DOHH2 (cell line): ENCODE data around the gene RELN.

Source experiments
- H3F3A ChIP-seq: fragments of 200-600 bp; sonication (generic), shearing (Covaris generic); 2 replicates; pipeline ENCODE4 v1.6.0; 2016; ENCODE audit warnings: antibody characterized with exemption, mild to moderate bottlenecking; ENCODE audit not compliant: control insufficient read depth, insufficient read depth
- H3K27ac ChIP-seq: fragments of 200-600 bp; sonication (generic); 2 replicates; pipeline ENCODE4 v1.5.1; 2014; ENCODE audit warnings: low read depth, mild to moderate bottlenecking, low read length, moderate library complexity
- H3K27me3 ChIP-seq: fragments of 200-600 bp; sonication (generic); 2 replicates; pipeline ENCODE4 v1.6.1; 2014; ENCODE audit warnings: mild to moderate bottlenecking, low read length, mixed read lengths; ENCODE audit not compliant: control insufficient read depth
- H3K36me3 ChIP-seq: fragments of 200-600 bp; sonication (generic); 2 replicates; pipeline ENCODE4 v1.6.1; 2014; ENCODE audit warnings: mild to moderate bottlenecking, low read length, moderate library complexity, mixed read lengths; ENCODE audit not compliant: control insufficient read depth
- H3K4me1 ChIP-seq: fragments of 200-600 bp; sonication (generic); 2 replicates; pipeline ENCODE4 v1.6.1; 2014; ENCODE audit warnings: mild to moderate bottlenecking, low read length, mixed read lengths; ENCODE audit not compliant: control insufficient read depth
- H3K4me2 ChIP-seq: fragments of 200-600 bp; sonication (generic); 2 replicates; pipeline ENCODE4 v1.6.0; 2014; ENCODE audit warnings: mild to moderate bottlenecking, low read length, moderate library complexity
- H3K4me3 ChIP-seq: fragments of 200-600 bp; sonication (generic); 2 replicates; pipeline ENCODE4 v1.5.1; 2014; ENCODE audit warnings: mild to moderate bottlenecking, low read length, mixed read lengths
- H3K79me2 ChIP-seq: fragments of 200-600 bp; sonication (generic); 2 replicates; pipeline ENCODE4 v1.6.1; 2014; ENCODE audit warnings: mild to moderate bottlenecking, low read length, mixed read lengths; ENCODE audit not compliant: control insufficient read depth
- H3K9me2 ChIP-seq: fragments of 200-600 bp; sonication (generic); replicated peaks from 2 replicates; pipeline ENCODE4 v1.6.1; 2014; ENCODE audit warnings: mild to moderate bottlenecking, low read length, mixed read lengths; ENCODE audit not compliant: control insufficient read depth
- H3K9me3 ChIP-seq: fragments of 200-600 bp; sonication (generic); 2 replicates; pipeline ENCODE4 v1.6.1; 2014; ENCODE audit warnings: antibody characterized with exemption, low read length, mixed read lengths; ENCODE audit not compliant: control insufficient read depth, insufficient read depth
- H4K20me1 ChIP-seq: fragments of 200-600 bp; sonication (generic); 2 replicates; pipeline ENCODE4 v1.6.0; 2014; ENCODE audit warnings: low read depth, mild to moderate bottlenecking, antibody characterized with exemption, low read length, moderate library complexity; ENCODE audit not compliant: control insufficient read depth, insufficient read depth
- CTCF ChIP-seq: fragments of 200-600 bp; sonication (generic); IDR thresholded peaks from one replicate; pipeline ENCODE4 v1.5.1; 2014; ENCODE audit warnings: antibody characterized with exemption, mild to moderate bottlenecking, low read depth, low read length; ENCODE audit not compliant: poor library complexity, severe bottlenecking
- EZH2phosphoT487 ChIP-seq: fragments of 200-600 bp; sonication (generic); IDR thresholded peaks from 2 replicates; pipeline ENCODE4 v1.6.1; 2017; ENCODE audit warnings: borderline replicate concordance, mild to moderate bottlenecking, antibody characterized with exemption, low read length, moderate library complexity, mixed read lengths

The RELN gene

DNA sequence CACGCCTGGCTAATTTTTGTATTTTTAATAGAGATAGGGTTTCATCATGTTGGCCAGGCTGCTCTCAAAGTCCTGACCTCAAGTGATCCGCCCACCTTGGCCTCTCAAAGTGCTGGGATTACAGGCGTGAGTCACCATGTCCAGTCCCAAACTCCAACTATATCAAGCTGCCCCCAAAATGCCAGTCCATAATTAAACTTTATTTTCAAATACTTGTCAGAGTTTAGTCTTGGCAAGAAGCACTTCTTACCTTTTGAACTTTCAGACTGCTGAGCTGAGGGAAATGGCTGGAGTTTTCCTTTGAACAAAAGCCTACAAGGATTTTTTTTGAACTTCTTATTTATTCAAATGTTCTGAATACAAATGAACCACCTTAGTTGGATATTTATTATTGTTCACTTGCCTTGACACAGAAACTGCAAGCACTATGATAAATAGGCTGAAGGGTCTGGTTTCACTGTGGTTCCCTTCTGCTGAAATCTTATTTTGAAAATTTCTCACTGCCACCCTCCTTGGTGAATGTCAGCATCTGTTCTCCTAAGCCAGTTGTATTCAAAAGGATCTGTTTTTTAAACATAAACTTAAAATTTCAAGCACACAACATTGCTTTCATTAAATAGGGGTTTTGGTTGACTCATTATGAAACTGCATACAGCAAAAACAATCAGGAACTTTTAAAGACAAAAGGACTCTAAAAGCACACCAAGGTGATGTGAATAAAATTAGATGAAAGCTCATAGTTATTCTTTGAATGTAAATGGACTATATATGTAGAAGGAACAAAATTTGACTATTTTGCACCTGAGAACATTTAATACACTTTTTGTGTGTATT is 441.8 kb downstream of the RELN start:
- no peak overlapping the region for H3K27ac ChIP-seq
- no peak for TF ChIP-seq EZH2phosphoT487
- TF ChIP-seq CTCF, result no peak

DNA sequence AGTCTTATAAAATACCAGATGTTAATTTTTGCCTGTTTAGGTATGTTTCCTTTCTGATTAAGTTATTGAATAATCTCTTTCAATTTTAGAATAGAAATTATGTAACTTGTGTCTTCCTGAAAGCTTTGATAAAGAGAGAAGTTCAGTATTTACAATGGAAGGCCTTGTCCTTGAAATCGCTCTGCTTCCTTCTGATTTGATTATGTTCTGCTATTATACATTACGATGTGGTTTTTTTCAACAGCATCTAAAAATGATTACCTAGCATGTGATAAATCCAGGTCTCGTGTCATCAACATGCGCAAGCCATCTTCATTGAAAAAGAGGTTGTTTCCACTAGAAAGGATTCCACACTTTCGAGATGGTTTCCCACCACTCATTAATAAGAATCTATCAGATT is 447.0 kb downstream of the RELN start:
- H3K4me1 ChIP-seq, result no peaks in the 10 kb centered on the region
- H3K79me2 ChIP-seq, result no peaks in the 10 kb centered on the region
- no peaks in the 10 kb centered on the region for H3K36me3 ChIP-seq
- H3F3A ChIP-seq, result no peaks in the 10 kb centered on the region
- no peaks in the 10 kb centered on the region for H3K9me3 ChIP-seq
- H3K27me3 ChIP-seq, result 0 out of 2 replicates have a peak, but pooled peaks cover 4% of the 10 kb centered on the region
- no peaks in the 10 kb centered on the region for H4K20me1 ChIP-seq
- H3K9me2 ChIP-seq, result no peaks in the 10 kb centered on the region
- TF ChIP-seq EZH2phosphoT487 (no peak), CTCF (no peak)
- H3K27ac ChIP-seq, result no peak overlapping the region
- H3K4me3 ChIP-seq, result no peak overlapping the region
- H3K4me2 ChIP-seq, result no peak overlapping the region

More for the DNA sequence above, 441.8 kb downstream of the RELN start:
- Histone ChIP-seq H3F3A (no peaks in the 10 kb centered on the region), H3K9me2 (no peaks in the 10 kb centered on the region), H4K20me1 (no peaks in the 10 kb centered on the region), H3K27me3 (peaks cover 10% of the 10 kb centered on the region; the same call in 1 of the 2 replicates), H3K36me3 (no peaks in the 10 kb centered on the region), H3K9me3 (no peaks in the 10 kb centered on the region), H3K4me2 (no peak overlapping the region), H3K4me1 (no peaks in the 10 kb centered on the region), H3K79me2 (no peaks in the 10 kb centered on the region), H3K4me3 (no peak overlapping the region)

DNA sequence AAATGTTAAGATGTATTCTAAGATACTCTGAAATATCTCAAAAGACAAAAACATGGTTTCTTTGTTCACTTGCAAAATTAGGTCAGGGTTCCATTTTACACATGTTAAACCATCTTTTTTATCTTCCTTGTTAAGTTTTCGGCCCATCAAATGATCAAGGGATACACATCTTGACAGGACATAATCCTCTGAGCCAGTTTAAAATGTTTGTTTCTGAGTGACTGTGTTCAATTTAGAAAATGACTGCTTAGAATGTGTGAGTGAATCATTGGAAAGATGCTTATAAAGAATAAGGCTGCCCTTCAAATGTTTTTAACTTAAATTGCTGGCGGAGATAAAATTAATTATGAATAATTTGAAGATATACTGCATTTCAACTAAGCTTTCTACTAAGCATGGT is 447.5 kb downstream of the RELN start:
- H3K27ac ChIP-seq, result no peak overlapping the region
- no peaks in the 10 kb centered on the region for H3K79me2 ChIP-seq
- H3K4me2 ChIP-seq, result no peak overlapping the region
- H3K4me3 ChIP-seq, result no peak overlapping the region
- 0 out of 2 replicates have a peak, but pooled peaks cover 4% of the 10 kb centered on the region for H3K27me3 ChIP-seq
- H3F3A ChIP-seq, result no peaks in the 10 kb centered on the region
- no peaks in the 10 kb centered on the region for H3K4me1 ChIP-seq
- no peak for TF ChIP-seq CTCF
- no peak for TF ChIP-seq EZH2phosphoT487
- H3K36me3 ChIP-seq, result no peaks in the 10 kb centered on the region
- no peaks in the 10 kb centered on the region for H3K9me3 ChIP-seq
- H4K20me1 ChIP-seq, result no peaks in the 10 kb centered on the region
- no peaks in the 10 kb centered on the region for H3K9me2 ChIP-seq
